ENCODE data around the gene RAB43.
"Not testable (repeated sequence)": the region's sequence is repeated elsewhere in the genome, so short reads cannot be mapped to it uniquely, and the experiment has no call there.

The RAB43 gene

DNA sequence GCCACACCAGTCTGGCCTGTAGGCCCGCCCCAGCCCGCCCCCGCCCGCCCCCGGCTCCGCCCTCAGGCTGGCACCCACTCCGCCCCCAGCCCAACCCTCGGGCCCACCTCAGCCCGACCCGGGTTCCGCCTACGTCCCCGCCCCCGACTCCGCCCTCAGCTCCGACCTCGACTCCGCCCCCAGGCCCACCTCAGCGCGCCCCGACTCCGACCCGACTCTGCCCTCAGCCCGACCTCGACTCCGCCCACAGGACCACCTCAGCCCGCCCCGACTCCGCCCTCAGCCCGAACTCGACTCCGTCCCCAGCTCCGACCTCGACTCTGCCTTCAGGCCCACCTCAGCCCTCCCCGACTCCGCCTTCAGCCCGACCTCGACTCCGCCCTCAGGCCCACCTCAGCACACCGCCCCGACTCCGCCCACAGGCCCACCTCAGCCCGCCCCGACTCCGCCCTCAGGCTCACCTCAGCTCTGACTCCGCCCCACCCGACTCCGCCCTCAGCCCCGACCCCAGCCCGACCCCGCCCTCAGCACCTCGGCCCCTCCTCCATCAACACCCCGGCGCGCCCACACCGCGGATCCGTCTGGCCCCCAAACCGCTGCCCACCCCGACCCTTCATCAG is at the start of gene RAB43:
Gene RAB43 (minus strand): TSS at position 13 of the 620 bp plus-strand sequence. CDS start 315 bp downstream, outside the sequence.
- no peak for DNase-seq

DNA sequence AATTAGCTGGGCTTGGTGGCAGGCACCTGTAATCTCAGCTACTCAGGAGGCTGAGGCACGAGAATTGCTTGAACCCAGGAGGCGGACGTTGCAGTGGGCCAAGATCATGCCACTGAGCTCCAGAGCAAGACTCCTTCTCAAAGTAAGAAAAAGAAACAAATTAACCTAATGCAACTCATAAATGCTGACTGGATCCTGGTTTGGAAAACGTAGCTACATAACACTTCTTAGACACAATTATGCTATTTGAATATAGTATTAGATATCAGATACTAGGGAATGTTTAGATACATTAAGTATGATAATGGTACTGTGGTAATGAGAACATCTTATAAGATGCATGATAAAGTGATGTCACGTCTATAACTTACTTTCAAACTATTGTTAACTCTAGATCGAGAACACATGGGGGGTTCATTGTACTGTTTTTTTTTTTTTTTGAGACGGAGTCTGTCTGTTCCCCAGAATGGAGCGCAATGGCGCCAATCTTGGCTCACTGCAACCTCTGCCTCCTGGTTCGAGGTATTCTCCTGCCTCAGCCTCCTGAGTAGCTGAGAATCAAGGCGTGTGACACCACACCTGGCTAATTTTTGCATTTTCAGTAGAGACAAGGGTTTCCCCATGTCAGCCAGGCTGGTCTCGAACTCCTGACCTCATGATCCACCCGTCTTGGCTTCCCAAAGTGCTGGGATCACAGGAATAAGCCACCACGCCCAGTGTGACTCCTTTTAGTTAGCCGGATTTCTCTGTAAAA is 45.2 kb upstream of the RAB43 start:
- no peak for DNase-seq

DNA sequence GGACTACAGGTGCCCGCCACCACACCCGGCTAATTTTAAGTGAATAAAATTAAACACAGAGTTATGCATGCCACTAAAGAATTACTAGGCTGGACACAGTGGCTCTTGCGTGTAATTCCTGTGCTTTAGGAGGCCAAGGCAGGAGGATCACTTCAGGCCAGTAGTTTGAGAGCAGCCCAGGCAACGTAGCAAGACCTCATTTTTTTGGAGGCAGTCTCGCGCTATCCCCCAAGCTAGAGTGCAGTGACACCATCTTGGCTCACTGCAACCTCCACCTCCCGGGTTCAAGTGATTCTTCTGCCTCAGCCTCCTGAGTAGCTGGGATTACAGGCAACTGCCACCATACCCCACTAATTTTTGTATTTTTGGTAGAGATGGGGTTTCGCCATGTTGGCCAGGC is 44.0 kb upstream of the RAB43 start:
- DNase-seq: not testable (repeated sequence)

DNA sequence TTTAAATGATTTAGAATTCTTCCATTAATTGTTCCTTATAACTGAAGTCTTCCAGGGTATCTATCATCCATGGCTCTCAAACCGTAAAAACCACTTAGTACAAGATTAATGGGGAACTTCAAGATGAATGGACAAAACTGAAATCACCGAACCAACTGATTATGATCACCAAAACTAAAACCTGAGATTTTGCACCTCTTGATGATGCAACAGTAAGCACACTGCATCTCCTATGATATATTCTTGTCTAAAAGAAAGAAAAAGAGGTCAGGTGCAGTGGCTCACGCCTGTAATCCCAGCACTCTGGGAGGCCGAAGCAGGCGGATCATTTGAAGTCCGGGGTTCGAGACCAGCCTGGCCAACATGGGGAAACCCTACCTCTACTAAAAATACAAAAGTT is 42.9 kb upstream of the RAB43 start:
- no peak for DNase-seq

DNA sequence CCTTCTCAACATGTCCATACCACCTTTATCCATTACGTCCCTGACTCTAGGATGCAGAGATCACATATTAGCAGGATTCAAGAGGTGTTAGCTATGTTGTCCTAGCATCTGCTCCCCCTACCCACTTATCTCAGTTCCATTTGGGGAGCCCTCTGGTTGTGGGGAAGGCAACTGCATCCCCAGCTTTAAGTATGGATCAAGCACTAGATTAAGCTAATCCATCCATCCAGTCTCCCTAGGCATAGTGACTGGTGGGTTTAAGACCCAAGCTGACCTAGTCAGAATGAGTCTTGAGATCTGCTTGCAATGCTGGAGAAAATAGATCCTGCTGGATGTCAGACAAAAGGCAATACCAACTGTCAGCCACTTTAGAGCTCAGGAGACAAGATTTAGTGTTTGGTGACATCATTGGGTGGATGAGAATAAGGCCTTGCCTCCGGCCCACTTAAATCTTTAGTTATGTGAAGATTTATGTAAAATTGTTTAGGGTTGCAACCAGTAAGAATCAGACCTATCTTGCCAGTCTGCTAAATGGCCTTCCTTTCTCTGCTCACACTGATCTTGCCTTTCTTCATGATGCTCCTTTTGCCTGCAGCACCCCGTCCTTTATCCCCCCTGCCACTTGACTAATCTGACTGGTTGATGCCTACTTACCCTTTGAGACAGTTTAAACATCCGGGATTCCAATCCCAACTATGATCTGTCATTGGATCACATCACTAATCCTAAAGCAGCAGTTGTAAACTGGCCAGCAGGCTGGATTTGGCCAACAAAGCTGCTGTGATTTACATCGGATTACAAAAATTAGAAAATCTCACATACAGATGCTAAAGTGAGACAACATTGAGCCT is 41.4 kb upstream of the RAB43 start:
- no peak for DNase-seq

DNA sequence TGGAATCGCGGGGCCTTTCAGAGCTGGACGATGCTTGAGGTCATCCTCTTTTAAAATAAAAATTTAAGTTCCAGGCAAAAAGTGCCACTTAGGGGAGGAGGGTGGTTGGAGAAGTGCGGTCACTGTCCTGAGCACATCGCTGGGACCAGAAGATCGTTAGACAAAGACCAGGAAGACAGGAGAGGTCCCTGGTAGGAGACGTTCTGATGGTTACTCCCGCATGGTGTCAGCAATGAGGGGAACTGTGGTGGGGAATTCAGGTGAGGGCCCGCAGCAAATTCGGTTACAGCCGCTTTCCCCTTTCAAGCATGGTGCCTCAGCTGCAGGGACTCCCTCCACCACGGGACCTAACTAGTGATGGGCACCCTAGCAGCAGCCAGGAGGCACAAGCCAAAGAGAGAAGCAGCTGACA is 40.3 kb upstream of the RAB43 start:
- DNase-seq: no peak

DNA sequence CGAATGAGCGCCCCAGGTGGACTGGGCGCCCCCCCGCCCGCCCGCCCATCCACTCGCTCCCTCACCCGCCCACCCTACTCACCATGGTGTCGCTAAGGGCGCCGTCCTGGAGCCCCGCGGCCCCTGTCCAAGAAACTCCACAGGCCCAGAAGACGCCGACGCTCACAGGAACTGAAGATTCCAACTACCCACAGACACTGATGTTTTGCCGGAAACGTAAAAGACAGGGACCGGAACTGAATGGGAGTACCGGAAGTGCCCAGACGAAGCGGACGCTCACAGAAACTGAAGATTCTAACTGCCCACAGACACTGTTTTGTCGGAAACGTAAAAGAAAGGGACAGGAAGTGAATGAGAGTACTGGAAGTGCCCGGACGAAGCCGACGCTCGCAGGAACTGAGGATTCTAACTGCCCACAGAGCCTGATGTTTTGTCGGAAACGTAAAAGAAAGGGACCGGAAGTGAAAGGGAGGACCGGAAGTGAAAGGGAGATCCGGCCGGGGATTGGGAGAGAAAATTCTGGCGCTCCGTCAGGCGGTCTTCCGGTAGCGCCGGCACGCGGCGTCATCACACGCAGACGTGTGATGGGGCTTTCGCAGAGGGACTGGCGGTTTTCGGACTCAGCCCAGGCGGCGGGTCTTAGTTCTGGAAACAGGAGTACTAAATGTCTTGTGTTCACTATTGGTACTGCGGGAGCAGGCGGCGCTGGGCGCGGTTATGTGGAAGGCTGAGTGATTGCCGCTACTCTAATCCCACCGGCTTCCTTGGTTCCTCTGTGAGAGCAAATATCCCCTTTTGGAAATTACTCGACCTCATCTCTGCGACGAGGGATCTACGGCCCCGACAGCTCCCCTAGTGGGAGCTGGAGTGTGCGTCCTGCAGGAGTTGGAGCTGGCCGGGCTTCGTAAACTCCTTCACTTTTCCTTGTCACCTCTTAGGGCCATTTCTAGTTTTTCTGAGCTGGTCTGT is 39.6 kb upstream of the RAB43 start, which contains the start of gene ISY1:
Gene ISY1 (minus strand): TSS at position 173 of the 969 bp plus-strand sequence. CDS start 88 bp downstream, at position 85.
- peak; percentile 91 for DNase-seq

DNA sequence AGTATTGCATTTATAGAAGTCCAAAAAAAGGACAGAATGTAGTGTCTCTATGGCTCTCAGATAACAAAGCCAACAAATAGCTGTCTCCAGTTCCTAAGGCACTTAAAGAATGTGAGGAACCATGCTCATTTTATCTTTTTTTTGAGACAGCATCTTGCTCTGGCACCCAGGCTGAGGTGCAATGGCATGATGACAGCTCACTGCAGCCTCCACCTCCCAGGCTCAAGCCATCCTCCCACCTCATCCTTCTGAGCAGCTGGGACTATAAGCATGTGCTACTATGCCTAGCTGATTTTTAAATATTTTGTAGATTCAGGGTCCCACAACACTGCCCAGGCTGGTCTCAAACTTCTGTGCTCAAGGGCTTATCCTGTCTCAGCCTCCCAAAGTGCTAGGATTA is 23.2 kb upstream of the RAB43 start:
- no peak for DNase-seq

DNA sequence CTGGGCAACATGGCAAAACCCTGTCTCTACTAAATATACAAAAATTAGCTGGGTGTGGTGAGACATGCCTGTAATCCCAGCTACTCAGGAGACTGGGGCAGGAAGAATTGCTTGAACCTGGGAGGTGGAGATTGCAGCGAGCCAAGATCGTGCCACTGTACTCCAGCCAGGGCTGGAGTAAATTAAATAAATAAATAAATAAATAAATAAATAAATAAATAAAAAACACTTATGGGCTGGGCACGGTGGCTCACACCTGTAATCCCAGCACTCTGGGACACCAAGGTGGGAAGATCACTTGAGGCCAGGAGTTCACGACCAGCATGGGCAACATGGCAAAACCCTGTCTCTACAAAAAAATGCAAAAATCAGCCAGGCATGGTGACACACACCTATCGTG is 19.4 kb upstream of the RAB43 start:
- DNase-seq: not testable (repeated sequence)

DNA sequence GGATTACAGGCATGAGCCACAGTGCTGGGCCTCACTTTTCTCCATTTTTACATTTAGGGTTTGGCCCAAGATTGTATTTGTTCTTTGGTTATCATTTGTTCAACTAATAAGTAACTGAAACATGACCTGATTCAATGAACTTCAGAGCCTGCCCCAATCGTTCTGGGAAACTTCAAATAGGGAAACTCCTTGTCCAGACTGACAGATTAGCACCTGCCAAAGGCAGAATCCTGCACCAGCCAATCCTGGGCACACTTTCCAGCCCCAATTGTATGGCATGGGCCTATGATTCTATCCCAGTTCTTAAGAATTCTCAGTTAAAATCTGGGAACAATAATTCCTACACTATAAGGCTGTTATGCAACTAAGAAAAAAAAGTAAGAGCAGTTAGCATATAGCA is 18.3 kb upstream of the RAB43 start:
- no peak for DNase-seq

DNA sequence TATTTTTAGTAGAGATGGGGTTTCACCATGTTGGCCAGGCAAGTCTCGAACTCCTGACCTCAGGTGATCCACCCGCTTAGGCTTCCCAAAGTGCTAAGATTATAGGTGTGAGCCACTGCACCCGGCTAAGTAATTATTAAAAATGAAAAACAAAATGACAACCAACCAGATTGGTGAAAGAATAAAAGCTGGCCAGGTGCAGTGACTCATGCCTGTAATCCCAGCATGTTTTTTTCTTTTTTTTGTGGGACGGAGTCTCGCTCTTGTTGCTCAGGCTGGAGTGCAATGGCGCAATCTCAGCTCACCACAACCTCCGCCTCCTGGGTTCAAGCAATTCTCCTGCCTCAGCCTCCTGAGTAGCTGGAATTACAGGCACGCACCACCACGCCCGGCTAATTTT is 14.7 kb upstream of the RAB43 start:
- DNase-seq: not testable (repeated sequence)

DNA sequence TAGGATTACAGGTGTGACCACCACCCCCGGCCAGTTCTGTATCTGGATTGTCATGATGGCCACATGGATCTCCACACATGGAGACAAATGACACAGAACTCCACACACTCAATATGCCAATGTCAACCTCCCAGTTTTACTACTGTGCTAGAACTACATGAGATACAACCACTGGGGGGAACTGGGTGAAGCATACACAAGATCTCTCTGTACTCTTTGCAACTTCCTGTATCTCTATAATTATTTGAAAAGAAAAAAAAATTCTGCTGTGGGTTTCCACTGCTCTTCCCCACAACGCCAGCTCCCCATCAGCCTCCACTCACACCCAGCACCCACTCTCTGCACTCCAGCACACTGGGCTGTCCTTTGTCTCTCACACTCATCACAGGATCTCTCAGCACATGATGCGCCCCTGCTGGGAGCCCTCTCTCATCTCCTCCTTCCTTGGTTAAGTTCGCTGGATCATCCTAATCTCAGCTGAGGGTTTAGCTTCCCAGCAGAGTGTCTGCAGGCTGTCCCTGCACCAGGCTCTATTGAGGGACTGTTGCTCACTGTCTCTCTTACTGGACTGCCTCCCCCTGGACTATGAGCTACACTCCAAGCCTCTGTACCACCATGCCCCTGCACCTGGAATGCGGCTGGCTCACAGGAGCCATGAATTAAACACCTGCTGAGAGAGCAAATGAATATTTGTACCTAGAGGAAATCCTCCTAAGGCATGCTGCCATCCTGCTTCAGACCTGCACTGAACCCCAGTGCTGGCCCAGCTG is 10.7 kb upstream of the RAB43 start:
- DNase-seq: no peak

DNA sequence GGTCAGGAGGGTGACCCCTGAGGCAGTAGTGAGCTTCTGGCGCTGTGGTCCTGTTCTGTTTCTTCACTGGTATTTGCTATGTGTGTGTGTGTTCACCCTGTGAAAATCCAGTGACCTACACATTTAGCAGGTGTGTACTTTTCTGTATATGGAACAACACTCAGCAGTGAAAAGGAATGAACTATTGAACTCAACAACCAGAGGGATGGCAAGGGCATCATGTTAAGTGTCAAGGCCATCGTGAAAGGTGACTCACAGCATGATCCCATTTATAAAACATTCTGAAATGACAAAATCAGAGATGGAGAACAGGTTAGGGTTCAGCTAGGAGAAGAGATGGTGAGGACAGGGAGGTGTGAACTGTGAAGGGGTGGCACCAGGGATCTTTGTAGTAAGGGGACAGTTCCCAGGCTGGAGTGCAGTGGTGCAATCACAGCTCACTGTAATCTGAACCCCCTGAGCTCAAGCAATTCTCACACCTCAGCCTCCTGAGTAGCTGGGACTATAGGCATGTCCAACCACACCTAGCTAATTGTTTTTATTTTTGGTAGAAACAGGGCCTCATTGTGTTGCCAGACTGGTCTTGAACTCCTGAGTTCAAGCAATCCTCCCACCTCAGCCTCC is 10.0 kb upstream of the RAB43 start:
- no peak for DNase-seq

DNA sequence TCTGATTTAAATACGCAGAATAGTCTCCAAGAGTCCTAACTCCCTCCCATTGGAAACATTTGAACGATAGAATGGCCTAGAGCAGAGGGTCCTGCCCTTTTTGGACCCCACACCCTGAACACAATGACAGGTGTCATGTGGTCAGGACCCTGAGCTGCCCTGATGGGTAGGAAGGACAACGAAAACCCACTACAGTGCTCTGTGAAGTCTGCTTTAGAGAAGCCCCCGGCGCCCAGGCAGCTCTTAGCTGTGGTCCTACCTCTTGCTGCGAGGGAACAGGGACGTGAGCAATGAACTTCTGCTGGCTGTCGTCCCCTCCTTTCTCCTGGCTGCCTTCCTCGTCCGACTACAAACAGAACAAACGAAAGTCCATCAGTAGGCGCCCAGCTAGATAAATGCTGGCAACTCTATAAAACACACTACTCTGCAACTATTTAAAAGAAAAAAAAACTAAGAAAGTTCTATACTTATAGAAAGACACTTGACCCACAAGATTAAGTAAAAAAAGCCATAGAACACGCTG is 8.7 kb upstream of the RAB43 start:
- DNase-seq: no peak

DNA sequence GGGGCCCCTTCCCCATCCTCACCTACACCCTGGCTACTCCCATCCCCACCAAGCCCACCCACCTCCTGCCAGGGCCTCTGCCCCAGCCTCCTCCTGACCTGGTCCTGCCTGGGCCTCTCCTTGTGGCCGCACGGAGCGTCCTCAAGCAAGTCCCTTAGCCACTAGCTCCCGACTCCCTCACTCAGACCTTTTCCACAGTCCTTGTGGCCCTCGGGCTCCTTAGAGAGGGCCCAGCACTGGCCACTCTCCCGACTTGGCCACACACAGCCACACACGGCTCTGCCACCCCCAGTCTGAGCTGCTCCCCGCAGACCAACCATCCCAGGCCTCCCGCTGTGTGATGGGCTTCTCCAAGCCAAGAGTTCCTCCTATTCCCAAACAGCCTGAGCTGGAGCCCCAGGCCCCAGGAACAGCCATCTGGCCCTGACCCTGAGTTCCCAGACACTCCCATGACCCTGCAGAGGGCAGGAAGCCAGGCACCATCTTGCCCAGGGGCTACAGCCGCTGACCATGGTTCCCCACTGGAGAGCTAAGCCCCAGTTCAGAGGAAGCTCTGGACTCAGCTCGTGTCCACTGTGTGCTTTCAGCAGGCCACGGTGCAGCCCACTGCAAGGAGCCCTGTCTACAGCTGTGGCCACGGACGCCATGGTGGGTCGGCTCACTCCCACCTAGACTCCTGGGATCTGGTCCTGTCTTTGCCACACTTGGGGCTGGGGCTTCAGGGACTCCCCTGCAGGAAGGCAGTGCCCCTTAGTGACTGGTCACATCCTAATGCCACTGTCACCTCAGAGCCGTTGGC is 7.0 kb upstream of the RAB43 start:
- no peak for DNase-seq

DNA sequence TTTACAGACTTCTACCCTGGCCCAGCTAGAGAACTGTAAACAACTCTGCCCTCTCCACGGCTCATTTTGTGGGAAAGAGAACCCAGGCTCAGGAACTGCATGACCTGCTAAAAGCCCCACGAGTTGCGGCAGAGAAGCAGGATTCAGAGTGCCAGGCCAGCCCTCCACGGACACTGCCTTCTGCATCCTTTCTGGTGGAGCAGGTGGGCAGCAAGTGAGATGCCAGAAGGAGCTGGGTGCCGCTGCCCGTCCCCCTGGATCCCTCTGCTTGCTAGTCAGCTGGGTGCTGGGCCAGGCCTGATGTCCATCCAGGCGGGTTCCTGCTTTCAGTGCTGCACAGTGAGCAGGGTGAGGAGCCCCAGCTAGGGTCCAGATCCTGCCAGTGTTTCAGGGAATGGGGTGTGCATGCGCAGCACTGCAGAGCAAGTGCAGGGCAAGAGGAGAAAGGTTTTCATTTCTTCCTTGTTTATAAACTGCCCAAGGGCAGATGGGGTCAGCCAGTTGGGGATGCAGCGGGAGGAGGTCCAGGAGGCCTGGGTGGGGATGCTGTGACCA is 5.2 kb upstream of the RAB43 start:
- no peak for DNase-seq

DNA sequence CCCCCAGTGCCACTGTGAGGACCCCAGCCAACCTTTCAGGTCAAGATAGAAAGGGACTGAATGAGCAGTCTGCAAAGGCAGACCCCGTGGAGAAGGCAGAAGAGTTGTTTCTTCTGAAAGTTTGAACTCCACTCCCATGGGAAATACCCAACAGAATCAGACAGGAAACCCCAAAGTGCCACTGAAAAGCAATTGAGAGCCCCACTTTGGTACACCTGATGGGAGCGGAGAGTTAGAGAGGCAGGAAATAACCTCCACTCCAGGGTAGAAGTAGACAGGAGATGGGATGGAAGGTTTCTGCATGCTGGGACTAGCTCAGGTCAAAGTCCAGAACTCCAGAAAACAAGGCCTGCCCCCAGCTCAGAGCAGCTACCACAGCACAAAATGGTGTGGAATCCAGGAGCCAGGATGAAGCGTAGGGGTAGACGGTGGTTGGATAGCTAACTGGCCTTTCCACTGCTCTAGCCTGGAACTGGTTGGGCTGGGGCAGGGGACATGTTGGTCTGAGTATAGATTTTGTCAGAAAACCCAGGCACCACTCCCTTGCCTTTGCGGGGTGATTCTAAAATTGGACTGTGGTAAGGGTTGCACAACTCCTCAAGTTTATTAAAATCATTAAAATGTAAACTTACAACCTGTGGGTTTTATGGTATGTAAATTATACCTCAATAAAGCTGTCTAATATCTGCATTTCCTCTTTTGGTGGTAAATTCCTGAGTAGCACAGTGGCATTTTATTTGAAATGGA is 1.9 kb upstream of the RAB43 start:
- no peak for DNase-seq

DNA sequence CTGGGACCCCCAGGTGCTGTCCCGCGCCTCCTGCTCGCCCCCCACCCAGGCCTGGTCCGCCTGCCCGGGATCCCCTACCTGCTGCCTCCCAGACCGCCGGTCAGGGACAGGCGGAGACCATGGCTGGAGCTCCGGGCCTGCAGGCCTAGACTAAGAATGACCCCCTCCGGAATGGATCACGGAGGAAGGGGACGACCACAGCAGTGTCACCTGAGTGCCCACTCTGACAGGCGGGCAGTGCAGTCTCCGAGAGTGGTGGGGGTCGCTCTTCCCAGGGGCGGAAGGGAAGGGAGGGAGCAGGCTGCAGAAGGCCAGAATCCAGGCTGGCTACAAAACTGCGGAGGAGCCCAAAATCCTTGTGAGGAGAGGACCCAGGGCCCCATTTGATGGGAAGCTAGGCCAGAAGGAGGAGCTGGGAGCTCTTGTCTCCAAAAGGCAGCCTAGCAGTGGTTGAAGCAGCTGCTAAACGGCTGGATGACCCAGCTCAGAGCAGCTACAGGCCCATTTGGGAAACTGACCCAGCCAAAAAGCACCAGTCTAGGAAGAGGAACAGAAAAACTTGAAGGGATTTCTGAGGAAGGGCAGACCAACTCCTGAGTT is 908 bp upstream of the RAB43 start:
- DNase-seq: no peak

All from NCI-H187 treated with DMSO at 0.1 percent for 48 hours (cell line).